KMS-11 (cell line): Measurements from ENCODE around the gene MOG.
A peak's percentile ranks its signal among the peaks of the same experiment; 100 is the strongest.

Experiments
- H2AFZ ChIP-seq: fragments of 200-600 bp; sonication (generic); 2 replicates; pipeline ENCODE4 v1.6.1; 2016; ENCODE audit warnings: antibody characterized with exemption, mixed run types, low read depth
- H3K27ac ChIP-seq: fragments of 200-600 bp; sonication (generic); 2 replicates; pipeline ENCODE4 v1.6.1; 2016; ENCODE audit warnings: mild to moderate bottlenecking, mixed run types
- H3K27me3 ChIP-seq: fragments of 200-600 bp; sonication (generic); 2 replicates; pipeline ENCODE4 v1.6.1; 2017; ENCODE audit warnings: mild to moderate bottlenecking, low read depth, mixed run types, moderate library complexity; ENCODE audit not compliant: insufficient read depth
- H3K36me3 ChIP-seq: fragments of 200-600 bp; sonication (generic); 2 replicates; pipeline ENCODE4 v1.6.1; 2017; ENCODE audit warnings: mild to moderate bottlenecking, mixed run types; ENCODE audit not compliant: insufficient read depth
- H3K4me1 ChIP-seq: fragments of 200-600 bp; sonication (generic); 2 replicates; pipeline ENCODE4 v1.6.1; 2016; ENCODE audit warnings: mild to moderate bottlenecking, low read depth, mixed run types; ENCODE audit not compliant: poor library complexity, severe bottlenecking
- H3K4me2 ChIP-seq: fragments of 200-600 bp; sonication (generic); 2 replicates; pipeline ENCODE4 v1.7.0; 2016; ENCODE audit warnings: mild to moderate bottlenecking, mixed run types
- H3K4me3 ChIP-seq: fragments of 200-600 bp; sonication (generic); IDR thresholded peaks from 2 replicates; pipeline ENCODE4 v1.6.1; 2017; ENCODE audit warnings: low read depth, low read length, mixed read lengths; ENCODE audit not compliant: insufficient read depth
- H3K79me2 ChIP-seq: fragments of 200-600 bp; sonication (generic); 2 replicates; pipeline ENCODE4 v1.6.1; 2016; ENCODE audit warnings: low read depth, mixed run types; ENCODE audit not compliant: insufficient read depth
- H3K9ac ChIP-seq: fragments of 200-600 bp; sonication (generic); 2 replicates; pipeline ENCODE4 v1.6.1; 2016; ENCODE audit warnings: mild to moderate bottlenecking, mixed run types
- H4K20me1 ChIP-seq: fragments of 200-600 bp; sonication (generic); 2 replicates; pipeline ENCODE4 v1.6.1; 2016; ENCODE audit warnings: mild to moderate bottlenecking, mixed run types; ENCODE audit not compliant: insufficient read depth
- CTCF ChIP-seq: fragments of 200-600 bp; sonication (generic); conservative IDR thresholded peaks from 2 replicates; pipeline ENCODE4 v1.6.1; 2017; ENCODE audit warnings: low read depth, mild to moderate bottlenecking, antibody characterized with exemption, low read length, moderate library complexity, mixed read lengths

MOG gene

GRCh38 chr6:29632789-29633533 lies 23.9 kb upstream of the MOG start, which contains the start of gene GABBR1:
TSS of gene GABBR1 (minus strand) at chr6:29633183. CDS start at chr6:29632385, 798 bp downstream.
- H3K27ac ChIP-seq, result no peak within 1 kb of the TSS
- H3K4me1 ChIP-seq, result peaks cover 15% of the 10 kb centered on the region
- no peaks in the 10 kb centered on the region for H3K27me3 ChIP-seq
- H3K79me2 ChIP-seq, result no peaks in the 10 kb centered on the region
- H4K20me1 ChIP-seq, result no peaks in the 10 kb centered on the region
- H3K9ac ChIP-seq, result peak within 1 kb of the TSS; percentile 13; the same call in 1 of the 2 replicates
- peak within 1 kb of the TSS; percentile 80 for H2AFZ ChIP-seq
- H3K4me3 ChIP-seq, result no peak within 1 kb of the TSS
- H3K36me3 ChIP-seq, result no peaks in the 10 kb centered on the region
- peak within 1 kb of the TSS; percentile 75 for H3K4me2 ChIP-seq
- no peak for TF ChIP-seq CTCF

GRCh38 chr6:29633534-29633905 lies 23.4 kb upstream of the MOG start:
- TF ChIP-seq CTCF, result no peak
- no peaks in the 10 kb centered on the region for H3K36me3 ChIP-seq
- peak overlapping the region; percentile 80 for H2AFZ ChIP-seq
- H3K27me3 ChIP-seq, result no peaks in the 10 kb centered on the region
- no peaks in the 10 kb centered on the region for H4K20me1 ChIP-seq
- no peaks in the 10 kb centered on the region for H3K79me2 ChIP-seq
- H3K4me3 ChIP-seq, result no peak overlapping the region
- peaks cover 15% of the 10 kb centered on the region for H3K4me1 ChIP-seq
- peak overlapping the region; percentile 75 for H3K4me2 ChIP-seq
- peak overlapping the region; percentile 13; the same call in 1 of the 2 replicates for H3K9ac ChIP-seq
- no peak overlapping the region for H3K27ac ChIP-seq

- no peak overlapping the region for H3K9ac ChIP-seq
- H3K4me1 ChIP-seq, result no peaks in the 10 kb centered on the region
- no peaks in the 10 kb centered on the region for H3K79me2 ChIP-seq
- no peak overlapping the region for H3K27ac ChIP-seq
- no peak overlapping the region for H3K4me3 ChIP-seq
- H4K20me1 ChIP-seq, result no peaks in the 10 kb centered on the region
- no peak overlapping the region for H3K4me2 ChIP-seq
- no peak overlapping the region for H2AFZ ChIP-seq
- no peak for TF ChIP-seq CTCF
- no peaks in the 10 kb centered on the region for H3K36me3 ChIP-seq
- no peaks in the 10 kb centered on the region for H3K27me3 ChIP-seq
Measured at GRCh38 chr6:29637247-29637646, 19.6 kb upstream of the MOG start.

GRCh38 chr6:29641430-29642148 lies 15.3 kb upstream of the MOG start:
- H4K20me1 ChIP-seq, result no peaks in the 10 kb centered on the region
- no peaks in the 10 kb centered on the region for H3K27me3 ChIP-seq
- H3K36me3 ChIP-seq, result no peaks in the 10 kb centered on the region
- no peaks in the 10 kb centered on the region for H3K79me2 ChIP-seq
- H3K9ac ChIP-seq, result no peak overlapping the region
- H3K27ac ChIP-seq, result no peak overlapping the region
- no peak overlapping the region for H3K4me2 ChIP-seq
- no peak overlapping the region for H3K4me3 ChIP-seq
- H3K4me1 ChIP-seq, result no peaks in the 10 kb centered on the region
- no peak for TF ChIP-seq CTCF
- no peak overlapping the region for H2AFZ ChIP-seq
